GM19099 (cell line): ENCODE results near the gene KCNN3.

Experiments used
- POLR2A ChIP-seq: IDR thresholded peaks from 3 replicates; pipeline ENCODE4 v1.6.1; 2011; ENCODE audit warnings: low read depth; ENCODE audit not compliant: insufficient read length; ENCODE audit errors: extremely low read depth

KCNN3 gene

GRCh38 chr1:154669464-154670282 lies 200.4 kb downstream of the KCNN3 start:
- TF ChIP-seq POLR2A: no peak

- TF ChIP-seq POLR2A: no peak
Measured at GRCh38 chr1:154666051-154666790, 203.9 kb downstream of the KCNN3 start.

GRCh38 chr1:154664331-154665002 lies 205.6 kb downstream of the KCNN3 start:
- TF ChIP-seq POLR2A: no peak

GRCh38 chr1:154663471-154664060 lies 206.5 kb downstream of the KCNN3 start:
- no peak for TF ChIP-seq POLR2A

- no peak for TF ChIP-seq POLR2A
Measured at GRCh38 chr1:154661110-154661509, 209.0 kb downstream of the KCNN3 start.

- TF ChIP-seq POLR2A: no peak
Measured at GRCh38 chr1:154659823-154660592, 210.1 kb downstream of the KCNN3 start.

GRCh38 chr1:154657556-154657955 lies 212.5 kb downstream of the KCNN3 start:
- no peak for TF ChIP-seq POLR2A

- TF ChIP-seq POLR2A: no peak
Measured at GRCh38 chr1:154652893-154653292, 217.2 kb downstream of the KCNN3 start.
